Adrenal gland (tissue), 12 donors: ENCODE data around the gene VWA5B1. TPM values are rescaled to one million over a fixed set of nuclear protein-coding genes. Genes with fewer than 3 reads are reported as not detected.
A peak's percentile ranks its signal among the peaks of the same experiment; 100 is the strongest.

ENCODE experiments used
- DNase-seq, 7 donors: peaks; one replicate each; pipeline ENCODE4 v3.0.0-alpha.2; 2019 to 2020
- H3K27ac ChIP-seq, 5 donors: fragments of 200-600 bp; sonication (generic) in 4 of 5; 1 replicate in 3 of 5; 2 replicates in 2 of 5; pipeline versions ENCODE4 v1.5.1 to v1.8.0; 2016 to 2020; ENCODE audit warnings: mild to moderate bottlenecking in 1 of 5
- H3K27me3 ChIP-seq: fragments of 200-600 bp; 2 replicates; pipeline ENCODE4 v1.8.0; 2021
- H3K36me3 ChIP-seq, 2 donors: fragments of 200-600 bp; replicated peaks in 1 of 2; 1 replicate in 1 of 2; 2 replicates in 1 of 2; pipeline versions ENCODE4 v1.5.1 to v1.8.0; 2018 to 2022
- H3K4me1 ChIP-seq, 2 donors: fragments of 200-600 bp; replicated peaks in 1 of 2; 1 replicate in 1 of 2; 2 replicates in 1 of 2; pipeline versions ENCODE4 v1.5.1 to v1.8.0; 2018 to 2021
- H3K4me3 ChIP-seq, 4 donors: fragments of 200-600 bp; sonication (generic) in 3 of 4; one replicate each; pipeline ENCODE4 v1.5.1; 2016 to 2018
- H3K9me3 ChIP-seq, 3 donors: fragments of 200-600 bp; sonication (generic) in 1 of 3; replicated peaks in 1 of 3; 1 replicate in 2 of 3; 2 replicates in 1 of 3; pipeline versions ENCODE4 v1.5.1 to v1.8.0; 2016 to 2021
- CTCF ChIP-seq, 6 experiments: fragments of 450-650 bp in 4 of 6; fragments of 200-600 bp in 2 of 6; sonication (generic) in 1 of 6; IDR thresholded peaks; 1 replicate in 5 of 6; 2 replicates in 1 of 6; pipeline versions ENCODE4 v1.5.1 to v1.8.0; 2016 to 2021; ENCODE audit warnings: antibody characterized with exemption in 6 of 6, mild to moderate bottlenecking in 2 of 6, moderate library complexity in 1 of 6
- POLR2A ChIP-seq, 2 donors: fragments of 450-650 bp; IDR thresholded peaks; one replicate each; pipeline ENCODE4 v1.6.1; 2017; ENCODE audit warnings: antibody characterized with exemption in 2 of 2, mild to moderate bottlenecking in 2 of 2, moderate library complexity in 1 of 2
- WGBS, 4 donors: extraction: QIAGEN DNeasy Blood & Tissue Kit in 2 of 4; methylation state at CpG; one replicate each; pipeline versions ENCODE4 v1.1.5 to v1.1.7; 2013 to 2017; 5-methylcytosine and 5-hydroxymethylcytosine counted together
- intact Hi-C, 2 donors: fragments of 100-400 bp; cut with DNase I; formaldehyde crosslinking; loops; one replicate each; pipeline versions ENCODE4 v1.14.1 to v1.15.0; 2022 to 2023
- polyA plus RNA-seq, 3 donors: library from polyadenylated mRNA; stranded (reverse); fragments of 200-250 nt in 2 of 3; fragments of 350-450 nt in 1 of 3; fragmentation: Illumina TruSeq in 1 of 3; extraction: RNeasy Lipid Tissue Mini Kit (QIAGEN cat#74804) in 1 of 3; gene quantifications; one replicate each; pipeline ENCODE4 v1.2.3, GENCODE V29; 2013 to 2014
- total RNA-seq, 9 donors: library from RNA; depleted of rRNA in 4 of 9; stranded (reverse); fragments of >200 nt in 4 of 9; fragments of 120-200 nt in 1 of 9; fragmentation: NEBNext Ultra II Directional in 1 of 9; extraction: Animal tissue kit (Norgen Biotek cat#: 25700) in 1 of 9; gene quantifications; one replicate each; pipeline versions ENCODE4 v1.1.0 to v1.2.4, GENCODE V29; 2013 to 2023
- donor health status: healthy with polysubstance abuse.
- donor health status: Bipolar disorder and iron deficiency.
- donor health status: DM: yes; HTN: yes; CAD: no.
- donor health status: DM: no; HTN: no; CAD: no.
- donor health status: DM: no; HTN: no; CAD: no.
- donor health status: DM: yes; HTN: yes; CAD: no.

VWA5B1 gene
- total and polyA plus RNA-seq, 12 donors, result 0.07 to 2.5 (median 0.26) TPM; not detected in 5

DNA sequence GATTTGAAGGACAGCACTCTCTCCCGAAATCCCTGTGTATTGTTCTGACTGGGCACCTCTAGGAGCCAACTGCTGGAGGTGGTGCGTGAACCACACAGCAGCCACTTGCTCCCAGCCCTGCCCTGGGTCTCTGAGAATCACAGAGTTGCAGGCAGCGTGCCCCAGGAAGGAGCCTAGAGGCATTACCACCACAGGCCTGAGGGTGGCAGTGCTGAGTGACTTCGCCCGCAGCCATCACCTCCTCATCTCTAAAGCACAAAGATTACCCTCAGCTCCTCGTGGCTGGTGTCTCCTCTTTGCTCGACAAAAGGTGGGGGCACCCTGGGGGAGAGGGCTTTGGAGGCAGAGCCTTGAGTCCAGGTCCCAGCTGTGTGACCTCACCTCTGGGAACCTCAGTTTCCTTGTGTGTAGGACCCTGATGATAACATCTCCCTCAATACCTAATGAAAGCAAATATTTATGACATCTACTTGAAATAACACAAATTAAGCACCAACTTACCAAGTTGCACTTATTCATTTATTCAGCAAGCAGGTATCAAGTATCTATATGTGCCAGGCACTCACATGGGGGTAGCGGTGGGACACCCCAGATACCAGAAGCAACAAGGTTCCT is 86.3 kb downstream of the VWA5B1 start:
- intact Hi-C loops, result loop anchor here (5.0 to 10.0 kb wide), 2 partner anchors 50 to 162 kb away; no protein-coding TSS in a partner anchor
- no peaks in the 10 kb centered on the region for H3K27me3 ChIP-seq

GRCh38 chr1:20377516-20378270 is 87.0 kb downstream of the VWA5B1 start:
- intact Hi-C loops, result loop anchor here (5.0 to 10.0 kb wide), 2 partner anchors 50 to 163 kb away; no protein-coding TSS in a partner anchor
- WGBS, 4 donors, result 87 to 96% (median 92%) methylated on average over 7 to 11 of the region's 11 CpGs
- peak in 1 of 7 donors; percentile 2 for DNase-seq

More for the DNA sequence above, 86.3 kb downstream of the VWA5B1 start:
- DNase-seq, result peak; percentile 50 to 86 (median 64)
- WGBS, 4 donors, result 14 to 38% (median 24%) methylated on average over 3 to 8 of the region's 8 CpGs
- no peaks in the 10 kb centered on the region for H3K9me3 ChIP-seq
- no peaks in the 10 kb centered on the region for H3K36me3 ChIP-seq
- TF ChIP-seq POLR2A (IDR thresholded peaks at IDR 0.05) (no peak), CTCF (IDR thresholded peaks at IDR 0.05) (peak; percentile 66 to 87 (median 74))
- H3K4me3 ChIP-seq, result no peak overlapping the region
- H3K27ac ChIP-seq, result no peak overlapping the region
- H3K4me1 ChIP-seq, result peaks cover 4 to 11% of the 10 kb centered on the region in 2 donors

GRCh38 chr1:20379075-20379474 is 88.4 kb downstream of the VWA5B1 start:
- H3K36me3 ChIP-seq, result no peaks in the 10 kb centered on the region
- peak in 1 of 7 donors; percentile 2 for DNase-seq
- H3K9me3 ChIP-seq, result no peaks in the 10 kb centered on the region
- peaks cover 4 to 11% of the 10 kb centered on the region in 2 donors for H3K4me1 ChIP-seq
- WGBS, 4 donors, result 71 to 85% (median 73%) methylated on average over 4 to 7 of the region's 7 CpGs
- no peaks in the 10 kb centered on the region for H3K27me3 ChIP-seq
- H3K27ac ChIP-seq, result no peak overlapping the region
- no peak overlapping the region for H3K4me3 ChIP-seq
- TF ChIP-seq CTCF (IDR thresholded peaks at IDR 0.05) (no peak), POLR2A (IDR thresholded peaks at IDR 0.05) (no peak)
- intact Hi-C loops, result loop anchor here (5.0 to 10.0 kb wide), 2 partner anchors 48 to 164 kb away; no protein-coding TSS in a partner anchor

More at GRCh38 chr1:20377516-20378270, 87.0 kb downstream of the VWA5B1 start:
- H3K27me3 ChIP-seq, result no peaks in the 10 kb centered on the region
- TF ChIP-seq CTCF (IDR thresholded peaks at IDR 0.05) (no peak), POLR2A (IDR thresholded peaks at IDR 0.05) (no peak)
- no peaks in the 10 kb centered on the region for H3K9me3 ChIP-seq
- H3K27ac ChIP-seq, result no peak overlapping the region
- H3K4me1 ChIP-seq, result peaks cover 4 to 11% of the 10 kb centered on the region in 2 donors
- no peaks in the 10 kb centered on the region for H3K36me3 ChIP-seq
- H3K4me3 ChIP-seq, result no peak overlapping the region

DNA sequence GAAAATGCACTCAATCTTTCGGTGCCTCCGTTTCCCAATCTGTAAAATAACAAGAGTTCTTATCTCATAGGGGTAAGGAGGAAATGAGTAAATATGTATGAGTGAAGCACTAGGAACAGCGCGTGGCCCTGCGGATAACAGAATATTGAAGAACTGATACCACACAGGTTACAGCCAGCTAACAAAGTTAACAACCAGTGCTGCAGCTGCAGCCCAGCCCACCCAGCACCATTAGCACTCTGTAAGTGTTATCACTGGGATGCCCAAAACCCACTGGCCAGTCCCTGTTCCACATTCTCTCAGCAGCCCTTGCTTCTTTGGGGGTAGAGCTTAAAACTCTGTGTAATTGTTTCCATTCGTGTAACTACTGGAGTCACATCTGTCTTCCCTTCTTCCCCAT is 89.5 kb downstream of the VWA5B1 start:
- Histone ChIP-seq H3K27me3 (no peaks in the 10 kb centered on the region), H3K36me3 (no peaks in the 10 kb centered on the region), H3K27ac (peak overlapping the region in 2 of 5 donors; percentile 65 to 71), H3K4me1 (peaks cover 4 to 11% of the 10 kb centered on the region in 2 donors), H3K4me3 (no peak overlapping the region), H3K9me3 (no peaks in the 10 kb centered on the region)
- WGBS, 4 donors, result 70 to 83% (median 76%) methylated on average over 6 of the region's 6 CpGs
- intact Hi-C loops, result no loop called here
- peak in 1 of 7 donors; percentile 9 for DNase-seq
- no peak for TF ChIP-seq POLR2A (IDR thresholded peaks at IDR 0.05)
- no peak for TF ChIP-seq CTCF (IDR thresholded peaks at IDR 0.05)
